Breast epithelium (tissue), 3 donors: ENCODE data around the gene NDUFC2.

Experiments used
- POLR2A ChIP-seq: fragments of 450-650 bp; IDR thresholded peaks from one replicate; pipeline ENCODE4 v1.6.1; 2016; ENCODE audit warnings: antibody characterized with exemption, mild to moderate bottlenecking, moderate library complexity
- TF ChIP-seq, protein P1 (sequence below), 3 donors: fragments of 450-650 bp; IDR thresholded peaks; one replicate each; pipeline ENCODE4 v1.5.1; 2016 to 2017; ENCODE audit warnings: antibody characterized with exemption in 3 of 3, mild to moderate bottlenecking in 3 of 3, moderate library complexity in 3 of 3

DNA sequence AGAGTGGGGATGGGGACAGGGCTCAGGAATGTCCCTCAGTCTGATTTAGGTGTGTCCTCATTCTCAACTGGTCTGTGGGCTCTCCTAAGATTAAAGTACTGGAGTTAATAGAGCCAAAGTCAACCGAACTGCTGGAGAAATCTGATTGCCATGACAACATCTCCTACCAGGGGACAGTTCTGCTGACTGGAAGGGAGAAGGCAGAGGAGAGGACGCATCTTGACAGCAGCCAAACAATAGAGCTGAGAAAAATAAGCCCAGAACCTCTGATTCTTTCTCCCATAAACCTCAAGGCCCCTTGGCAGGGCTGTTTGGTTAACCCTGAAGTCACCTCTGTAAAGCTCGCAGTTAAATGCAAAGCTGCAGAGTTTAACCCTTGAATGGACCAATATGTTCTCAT is 59.4 kb downstream of the NDUFC2 start:
- TF ChIP-seq, protein P1, sequence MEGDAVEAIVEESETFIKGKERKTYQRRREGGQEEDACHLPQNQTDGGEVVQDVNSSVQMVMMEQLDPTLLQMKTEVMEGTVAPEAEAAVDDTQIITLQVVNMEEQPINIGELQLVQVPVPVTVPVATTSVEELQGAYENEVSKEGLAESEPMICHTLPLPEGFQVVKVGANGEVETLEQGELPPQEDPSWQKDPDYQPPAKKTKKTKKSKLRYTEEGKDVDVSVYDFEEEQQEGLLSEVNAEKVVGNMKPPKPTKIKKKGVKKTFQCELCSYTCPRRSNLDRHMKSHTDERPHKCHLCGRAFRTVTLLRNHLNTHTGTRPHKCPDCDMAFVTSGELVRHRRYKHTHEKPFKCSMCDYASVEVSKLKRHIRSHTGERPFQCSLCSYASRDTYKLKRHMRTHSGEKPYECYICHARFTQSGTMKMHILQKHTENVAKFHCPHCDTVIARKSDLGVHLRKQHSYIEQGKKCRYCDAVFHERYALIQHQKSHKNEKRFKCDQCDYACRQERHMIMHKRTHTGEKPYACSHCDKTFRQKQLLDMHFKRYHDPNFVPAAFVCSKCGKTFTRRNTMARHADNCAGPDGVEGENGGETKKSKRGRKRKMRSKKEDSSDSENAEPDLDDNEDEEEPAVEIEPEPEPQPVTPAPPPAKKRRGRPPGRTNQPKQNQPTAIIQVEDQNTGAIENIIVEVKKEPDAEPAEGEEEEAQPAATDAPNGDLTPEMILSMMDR (IDR thresholded peaks at IDR 0.05) = no peak
- no peak for TF ChIP-seq POLR2A
